NCI-H128 (cell line): ENCODE measurements around the gene PRRC2C.
"Not testable (repeated sequence)": the region's sequence is repeated elsewhere in the genome, so short reads cannot be mapped to it uniquely, and the experiment has no call there.

Experiments used
- DNase-seq: peaks from one replicate; lab custom pipeline; 2025; ENCODE audit not compliant: unreplicated experiment; lab: John Stamatoyannopoulos, UW

Gene PRRC2C

GRCh38 chr1:171495444-171495843 is 10.1 kb downstream of the PRRC2C start:
- DNase-seq: no peak

- DNase-seq: no peak
These were observed 15.0 kb downstream of the PRRC2C start for GRCh38 chr1:171500304-171500703.

GRCh38 chr1:171500803-171501202 is 15.5 kb downstream of the PRRC2C start:
- no peak for DNase-seq

- no peak for DNase-seq
These were observed 16.1 kb downstream of the PRRC2C start for GRCh38 chr1:171501305-171502024.

GRCh38 chr1:171506525-171507304 is 21.4 kb downstream of the PRRC2C start:
- no peak for DNase-seq

GRCh38 chr1:171507435-171507834 is 22.1 kb downstream of the PRRC2C start:
- DNase-seq: no peak

GRCh38 chr1:171509191-171509590 is 23.9 kb downstream of the PRRC2C start:
- no peak for DNase-seq

GRCh38 chr1:171513743-171514142 is 28.4 kb downstream of the PRRC2C start:
- DNase-seq: no peak

GRCh38 chr1:171515299-171515698 is 30.0 kb downstream of the PRRC2C start:
- no peak for DNase-seq

GRCh38 chr1:171515741-171516140 is 30.4 kb downstream of the PRRC2C start:
- DNase-seq: no peak

GRCh38 chr1:171521567-171521966 is 36.2 kb downstream of the PRRC2C start:
- DNase-seq: no peak

- DNase-seq: no peak
These were observed 45.3 kb downstream of the PRRC2C start for GRCh38 chr1:171530676-171531075.

GRCh38 chr1:171532520-171532919 is 47.2 kb downstream of the PRRC2C start:
- DNase-seq: no peak

- DNase-seq: no peak
These were observed 60.2 kb downstream of the PRRC2C start for GRCh38 chr1:171545523-171545922.

GRCh38 chr1:171550050-171550449 is 64.7 kb downstream of the PRRC2C start:
- no peak for DNase-seq

GRCh38 chr1:171550598-171551100 is 65.3 kb downstream of the PRRC2C start:
- not testable (repeated sequence) for DNase-seq

- DNase-seq: peak; percentile 99
These were observed 68.6 kb downstream of the PRRC2C start for GRCh38 chr1:171553960-171554359.

- DNase-seq: no peak
These were observed 78.3 kb downstream of the PRRC2C start for GRCh38 chr1:171563675-171564074.

- DNase-seq: no peak
These were observed 81.1 kb downstream of the PRRC2C start for GRCh38 chr1:171566467-171566866.

GRCh38 chr1:171570295-171570694 is 85.0 kb downstream of the PRRC2C start:
- DNase-seq: no peak

- no peak for DNase-seq
These were observed 90.8 kb downstream of the PRRC2C start for GRCh38 chr1:171576144-171576543.

GRCh38 chr1:171581226-171581625 is 95.9 kb downstream of the PRRC2C start:
- DNase-seq: no peak
